ENCODE measurements around the gene BACH2. TPM values are rescaled to one million over a fixed set of nuclear protein-coding genes. Genes with fewer than 3 reads are reported as not detected.

BACH2 gene
- total RNA-seq, 1 donor, result 3.6 TPM

DNA sequence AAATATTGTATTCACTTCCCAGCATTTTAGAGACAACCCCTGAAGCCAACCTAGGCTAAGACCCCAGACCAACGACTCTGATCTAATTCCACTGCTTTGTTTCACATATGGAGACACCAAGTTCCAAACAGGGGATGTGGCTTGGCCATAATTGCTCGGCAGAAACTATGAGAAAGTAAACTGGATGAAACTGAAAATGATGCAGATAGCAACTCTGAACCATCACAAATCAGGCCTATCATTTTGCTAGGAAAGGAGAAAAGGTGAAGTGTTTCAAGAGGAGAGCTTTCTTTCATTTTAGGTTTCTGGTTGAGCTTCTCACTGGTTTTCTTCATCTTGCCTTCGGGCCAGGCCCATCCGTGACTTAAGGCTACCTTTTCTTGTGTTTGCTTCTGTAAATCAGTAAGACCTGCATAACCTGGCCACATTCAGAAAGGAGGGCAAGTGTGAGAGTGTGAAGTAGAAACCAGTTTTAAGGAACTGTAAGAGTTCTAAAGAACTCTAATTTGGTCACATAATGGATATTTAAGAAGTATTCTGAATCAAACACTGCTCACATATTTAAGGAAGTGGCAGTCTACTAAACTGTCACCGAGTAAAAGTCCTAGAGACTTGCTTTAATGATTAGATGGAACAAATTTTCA, 105.8 kb downstream of the BACH2 start:
- Histone ChIP-seq H3K79me2 (ENCODE audit: insufficient read depth, low read length) (no peaks in the 10 kb centered on the region), H3K4me1 (ENCODE audit: insufficient read depth, low read length) (peaks cover 7% of the 10 kb centered on the region), H3K27me3 (ENCODE audit: insufficient read depth, low read length) (no peaks in the 10 kb centered on the region), H3K27ac (ENCODE audit: low read depth, low read length) (no peak overlapping the region), H3K4me3 (ENCODE audit: insufficient read depth, low read length) (no peak overlapping the region), H4K20me1 (ENCODE audit: insufficient read depth, low read length) (no peaks in the 10 kb centered on the region), H2AFZ (ENCODE audit: low read length) (no peak overlapping the region), H3K36me3 (ENCODE audit: insufficient read depth, low read length) (no peaks in the 10 kb centered on the region), H3K9me3 (ENCODE audit: low read depth, low read length) (no peaks in the 10 kb centered on the region), H3K4me2 (ENCODE audit: insufficient read depth, low read length) (no peak overlapping the region)
- no peak for DNase-seq (ENCODE audit: insufficient read length, low spot score, missing footprints)
- TF ChIP-seq, protein P1, sequence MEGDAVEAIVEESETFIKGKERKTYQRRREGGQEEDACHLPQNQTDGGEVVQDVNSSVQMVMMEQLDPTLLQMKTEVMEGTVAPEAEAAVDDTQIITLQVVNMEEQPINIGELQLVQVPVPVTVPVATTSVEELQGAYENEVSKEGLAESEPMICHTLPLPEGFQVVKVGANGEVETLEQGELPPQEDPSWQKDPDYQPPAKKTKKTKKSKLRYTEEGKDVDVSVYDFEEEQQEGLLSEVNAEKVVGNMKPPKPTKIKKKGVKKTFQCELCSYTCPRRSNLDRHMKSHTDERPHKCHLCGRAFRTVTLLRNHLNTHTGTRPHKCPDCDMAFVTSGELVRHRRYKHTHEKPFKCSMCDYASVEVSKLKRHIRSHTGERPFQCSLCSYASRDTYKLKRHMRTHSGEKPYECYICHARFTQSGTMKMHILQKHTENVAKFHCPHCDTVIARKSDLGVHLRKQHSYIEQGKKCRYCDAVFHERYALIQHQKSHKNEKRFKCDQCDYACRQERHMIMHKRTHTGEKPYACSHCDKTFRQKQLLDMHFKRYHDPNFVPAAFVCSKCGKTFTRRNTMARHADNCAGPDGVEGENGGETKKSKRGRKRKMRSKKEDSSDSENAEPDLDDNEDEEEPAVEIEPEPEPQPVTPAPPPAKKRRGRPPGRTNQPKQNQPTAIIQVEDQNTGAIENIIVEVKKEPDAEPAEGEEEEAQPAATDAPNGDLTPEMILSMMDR (IDR thresholded peaks at IDR 0.05; ENCODE audit: extremely low read depth, low read depth, low read length), result no peak

DNA sequence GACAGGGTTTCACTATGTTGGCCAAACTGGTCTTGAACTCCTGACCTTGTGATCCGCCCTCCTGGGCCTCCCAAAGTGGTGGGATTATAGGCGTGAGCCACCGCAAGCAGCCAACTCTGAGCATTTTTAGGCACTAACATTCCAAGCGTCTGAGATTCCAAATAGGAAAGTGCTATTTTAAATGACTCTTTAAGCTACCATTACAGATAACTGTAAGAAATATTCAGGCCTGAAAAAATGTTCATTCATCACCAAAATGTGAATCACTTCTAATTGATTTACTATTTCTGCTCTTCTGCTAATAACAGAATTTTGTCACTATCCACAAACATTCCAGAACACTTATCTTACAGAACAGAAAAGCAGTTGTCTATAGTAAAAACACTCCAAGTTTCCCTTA, 106.5 kb downstream of the BACH2 start:
- H3K4me3 ChIP-seq (ENCODE audit: insufficient read depth, low read length), result no peak overlapping the region
- H3K79me2 ChIP-seq (ENCODE audit: insufficient read depth, low read length), result no peaks in the 10 kb centered on the region
- no peak overlapping the region for H2AFZ ChIP-seq (ENCODE audit: low read length)
- H3K4me2 ChIP-seq (ENCODE audit: insufficient read depth, low read length), result no peak overlapping the region
- no peaks in the 10 kb centered on the region for H3K27me3 ChIP-seq (ENCODE audit: insufficient read depth, low read length)
- no peaks in the 10 kb centered on the region for H4K20me1 ChIP-seq (ENCODE audit: insufficient read depth, low read length)
- DNase-seq (ENCODE audit: insufficient read length, low spot score, missing footprints), result no peak
- H3K4me1 ChIP-seq (ENCODE audit: insufficient read depth, low read length), result peaks cover 7% of the 10 kb centered on the region
- TF ChIP-seq, protein P1 (IDR thresholded peaks at IDR 0.05; ENCODE audit: extremely low read depth, low read depth, low read length), result no peak
- H3K27ac ChIP-seq (ENCODE audit: low read depth, low read length), result no peak overlapping the region
- no peaks in the 10 kb centered on the region for H3K9me3 ChIP-seq (ENCODE audit: low read depth, low read length)
- no peaks in the 10 kb centered on the region for H3K36me3 ChIP-seq (ENCODE audit: insufficient read depth, low read length)

DNA sequence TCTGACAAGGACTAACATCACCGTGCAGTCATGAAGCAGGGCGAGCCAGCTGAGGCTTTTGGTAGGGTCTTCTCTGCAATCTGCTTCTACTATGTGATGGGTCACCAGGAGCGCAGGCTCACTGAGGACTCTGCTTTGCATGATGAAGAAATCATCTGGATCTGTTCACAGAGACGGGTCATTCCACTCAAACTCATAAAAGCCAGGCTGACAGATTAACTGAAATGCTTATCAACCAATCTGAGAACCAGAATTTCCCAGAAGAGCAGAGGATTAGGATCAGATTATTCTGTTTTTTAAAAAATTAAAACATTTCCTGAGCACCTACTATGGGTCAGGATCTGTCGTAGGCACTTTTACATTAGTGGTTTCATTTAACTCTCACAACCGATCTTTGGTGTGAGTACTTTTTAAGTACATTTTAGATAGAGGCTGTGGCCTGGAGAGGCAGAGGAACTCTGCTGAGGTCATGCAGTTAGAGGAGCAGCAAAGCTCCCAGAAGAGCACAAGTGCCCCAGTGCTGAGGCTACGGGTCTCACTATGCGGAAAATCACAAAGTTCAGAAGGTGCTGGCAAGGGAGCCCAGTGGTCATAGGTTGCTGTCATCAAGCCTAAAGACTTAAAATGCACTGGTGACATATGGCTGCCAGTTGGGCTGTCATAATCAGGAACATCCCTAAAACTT, 109.1 kb downstream of the BACH2 start:
- H4K20me1 ChIP-seq (ENCODE audit: insufficient read depth, low read length), result no peaks in the 10 kb centered on the region
- no peak for DNase-seq (ENCODE audit: insufficient read length, low spot score, missing footprints)
- H3K4me2 ChIP-seq (ENCODE audit: insufficient read depth, low read length), result no peak overlapping the region
- TF ChIP-seq, protein P1 (IDR thresholded peaks at IDR 0.05; ENCODE audit: extremely low read depth, low read depth, low read length), result no peak
- no peaks in the 10 kb centered on the region for H3K9me3 ChIP-seq (ENCODE audit: low read depth, low read length)
- H3K4me3 ChIP-seq (ENCODE audit: insufficient read depth, low read length), result no peak overlapping the region
- H3K4me1 ChIP-seq (ENCODE audit: insufficient read depth, low read length), result no peaks in the 10 kb centered on the region
- no peaks in the 10 kb centered on the region for H3K27me3 ChIP-seq (ENCODE audit: insufficient read depth, low read length)
- no peaks in the 10 kb centered on the region for H3K79me2 ChIP-seq (ENCODE audit: insufficient read depth, low read length)
- H3K27ac ChIP-seq (ENCODE audit: low read depth, low read length), result no peak overlapping the region
- H2AFZ ChIP-seq (ENCODE audit: low read length), result peak overlapping the region; percentile 33
- H3K36me3 ChIP-seq (ENCODE audit: insufficient read depth, low read length), result no peaks in the 10 kb centered on the region

DNA sequence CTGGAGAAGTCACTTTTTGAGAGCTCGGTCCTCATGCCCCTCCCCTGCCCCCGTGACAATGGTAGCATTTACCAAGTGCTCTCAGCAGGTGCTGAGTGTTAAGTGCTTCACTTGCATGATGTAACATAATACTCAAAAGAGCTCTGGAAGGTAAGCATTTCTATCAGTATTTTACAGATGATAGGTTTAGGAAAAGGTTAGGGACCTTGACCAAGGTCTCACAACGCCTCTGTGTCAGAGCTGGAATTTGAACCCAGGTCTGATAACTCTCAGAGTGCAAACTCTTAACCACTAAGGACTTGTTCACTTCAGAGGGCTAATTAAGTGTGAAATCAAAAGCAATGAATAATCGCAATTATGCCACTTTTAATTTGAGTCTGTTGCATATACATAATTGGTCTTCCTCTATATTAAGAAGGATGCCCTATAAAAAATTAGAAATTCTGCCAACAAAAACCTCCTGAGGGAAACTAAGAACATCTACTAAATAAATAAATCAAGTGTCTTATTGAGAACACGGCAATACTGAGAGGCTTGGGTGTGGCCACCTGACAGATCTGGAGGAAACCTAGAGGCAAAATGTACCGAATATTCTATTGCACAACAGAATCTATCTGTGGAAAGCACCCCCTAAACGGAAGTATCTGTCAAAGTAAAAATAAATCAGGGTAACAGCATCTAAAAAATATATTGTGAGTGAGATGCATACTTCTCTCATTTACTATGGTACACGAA, 109.8 kb downstream of the BACH2 start:
- Histone ChIP-seq H3K79me2 (ENCODE audit: insufficient read depth, low read length) (no peaks in the 10 kb centered on the region), H3K4me3 (ENCODE audit: insufficient read depth, low read length) (no peak overlapping the region), H2AFZ (ENCODE audit: low read length) (no peak overlapping the region), H3K9me3 (ENCODE audit: low read depth, low read length) (no peaks in the 10 kb centered on the region), H3K4me1 (ENCODE audit: insufficient read depth, low read length) (no peaks in the 10 kb centered on the region), H3K36me3 (ENCODE audit: insufficient read depth, low read length) (no peaks in the 10 kb centered on the region), H3K27me3 (ENCODE audit: insufficient read depth, low read length) (no peaks in the 10 kb centered on the region), H4K20me1 (ENCODE audit: insufficient read depth, low read length) (no peaks in the 10 kb centered on the region), H3K4me2 (ENCODE audit: insufficient read depth, low read length) (no peak overlapping the region), H3K27ac (ENCODE audit: low read depth, low read length) (no peak overlapping the region)
- TF ChIP-seq, protein P1 (IDR thresholded peaks at IDR 0.05; ENCODE audit: extremely low read depth, low read depth, low read length), result no peak
- no peak for DNase-seq (ENCODE audit: insufficient read length, low spot score, missing footprints)
